Measurements from ENCODE around the gene CCL26.

GRCh38 chr7:75734586-75735458, 37.2 kb downstream of the CCL26 start:
- no peak for TF ChIP-seq CTCF (IDR thresholded peaks at IDR 0.05)
- TF ChIP-seq EP300 (IDR thresholded peaks at IDR 0.05) = no peak
